Measurements from ENCODE around the gene PLXNA4. TPM values are rescaled to one million over a fixed set of nuclear protein-coding genes. Genes with fewer than 3 reads are reported as not detected.

PLXNA4 gene
- total and polyA plus RNA-seq, 4 donors: 0.04 to 1.1 (median 0.41) TPM

DNA sequence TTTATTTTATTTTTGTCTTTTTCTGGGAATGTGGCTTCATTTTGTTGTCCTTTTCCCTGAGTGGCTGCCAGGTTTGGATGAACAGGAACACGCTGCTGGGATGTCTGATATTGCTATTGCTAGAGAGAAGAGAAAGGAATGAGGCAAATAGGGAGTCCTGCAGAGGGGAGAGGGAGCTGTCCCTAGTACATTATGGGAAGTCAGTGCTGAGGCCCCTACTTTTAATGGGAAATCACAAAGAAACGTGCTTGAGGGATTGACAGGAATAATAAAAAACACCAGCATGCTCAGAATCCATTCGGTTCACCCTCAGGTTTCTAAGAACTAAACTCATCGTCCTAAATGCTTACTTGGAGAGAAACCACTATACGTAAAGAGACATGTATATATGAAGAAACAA, 306.6 kb downstream of the PLXNA4 start:
- Histone ChIP-seq H3K4me3 (ENCODE audit: low read depth in 1 of 3, low read length in 3 of 3) (no peak overlapping the region), H3K27me3 (ENCODE audit: control insufficient read depth in 4 of 4, insufficient read depth in 4 of 4, low read length in 3 of 4) (no peaks in the 10 kb centered on the region), H3K36me3 (ENCODE audit: control insufficient read depth in 4 of 4, insufficient read depth in 3 of 4, low read depth in 1 of 4, low read length in 3 of 4) (no peaks in the 10 kb centered on the region), H3K9ac (ENCODE audit: low read depth in 1 of 2, low read length in 2 of 2) (no peak overlapping the region), H3K27ac (ENCODE audit: low read depth in 1 of 2, low read length in 2 of 2) (no peak overlapping the region), H3K4me1 (ENCODE audit: control insufficient read depth in 4 of 4, insufficient read depth in 4 of 4, low read length in 3 of 4) (no peaks in the 10 kb centered on the region), H3K9me3 (ENCODE audit: control insufficient read depth in 4 of 4, low read length in 3 of 4) (peaks cover 0 to 1% (median 0%) of the 10 kb centered on the region in 4 donors)
- no peak for TF ChIP-seq NR2F2 (IDR thresholded peaks at IDR 0.05)
- no peak for TF ChIP-seq FOXA2 (IDR thresholded peaks at IDR 0.05)
- TF ChIP-seq YY1 (IDR thresholded peaks at IDR 0.05): no peak
- no peak for TF ChIP-seq EGR1 (IDR thresholded peaks at IDR 0.05; ENCODE audit: low read depth in 2 of 2)
- TF ChIP-seq TAF1 (conservative IDR thresholded peaks at IDR 0.05): no peak
- no peak for TF ChIP-seq HNF4G (IDR thresholded peaks at IDR 0.05)
- TF ChIP-seq, protein P1, sequence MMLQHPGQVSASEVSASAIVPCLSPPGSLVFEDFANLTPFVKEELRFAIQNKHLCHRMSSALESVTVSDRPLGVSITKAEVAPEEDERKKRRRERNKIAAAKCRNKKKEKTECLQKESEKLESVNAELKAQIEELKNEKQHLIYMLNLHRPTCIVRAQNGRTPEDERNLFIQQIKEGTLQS (IDR thresholded peaks at IDR 0.05): no peak
- no peak for TF ChIP-seq JUND (IDR thresholded peaks at IDR 0.05)
- TF ChIP-seq, protein P2, sequence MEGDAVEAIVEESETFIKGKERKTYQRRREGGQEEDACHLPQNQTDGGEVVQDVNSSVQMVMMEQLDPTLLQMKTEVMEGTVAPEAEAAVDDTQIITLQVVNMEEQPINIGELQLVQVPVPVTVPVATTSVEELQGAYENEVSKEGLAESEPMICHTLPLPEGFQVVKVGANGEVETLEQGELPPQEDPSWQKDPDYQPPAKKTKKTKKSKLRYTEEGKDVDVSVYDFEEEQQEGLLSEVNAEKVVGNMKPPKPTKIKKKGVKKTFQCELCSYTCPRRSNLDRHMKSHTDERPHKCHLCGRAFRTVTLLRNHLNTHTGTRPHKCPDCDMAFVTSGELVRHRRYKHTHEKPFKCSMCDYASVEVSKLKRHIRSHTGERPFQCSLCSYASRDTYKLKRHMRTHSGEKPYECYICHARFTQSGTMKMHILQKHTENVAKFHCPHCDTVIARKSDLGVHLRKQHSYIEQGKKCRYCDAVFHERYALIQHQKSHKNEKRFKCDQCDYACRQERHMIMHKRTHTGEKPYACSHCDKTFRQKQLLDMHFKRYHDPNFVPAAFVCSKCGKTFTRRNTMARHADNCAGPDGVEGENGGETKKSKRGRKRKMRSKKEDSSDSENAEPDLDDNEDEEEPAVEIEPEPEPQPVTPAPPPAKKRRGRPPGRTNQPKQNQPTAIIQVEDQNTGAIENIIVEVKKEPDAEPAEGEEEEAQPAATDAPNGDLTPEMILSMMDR (IDR thresholded peaks at IDR 0.05; ENCODE audit: low read depth, low read length, missing input control): no peak
- TF ChIP-seq, protein P3, sequence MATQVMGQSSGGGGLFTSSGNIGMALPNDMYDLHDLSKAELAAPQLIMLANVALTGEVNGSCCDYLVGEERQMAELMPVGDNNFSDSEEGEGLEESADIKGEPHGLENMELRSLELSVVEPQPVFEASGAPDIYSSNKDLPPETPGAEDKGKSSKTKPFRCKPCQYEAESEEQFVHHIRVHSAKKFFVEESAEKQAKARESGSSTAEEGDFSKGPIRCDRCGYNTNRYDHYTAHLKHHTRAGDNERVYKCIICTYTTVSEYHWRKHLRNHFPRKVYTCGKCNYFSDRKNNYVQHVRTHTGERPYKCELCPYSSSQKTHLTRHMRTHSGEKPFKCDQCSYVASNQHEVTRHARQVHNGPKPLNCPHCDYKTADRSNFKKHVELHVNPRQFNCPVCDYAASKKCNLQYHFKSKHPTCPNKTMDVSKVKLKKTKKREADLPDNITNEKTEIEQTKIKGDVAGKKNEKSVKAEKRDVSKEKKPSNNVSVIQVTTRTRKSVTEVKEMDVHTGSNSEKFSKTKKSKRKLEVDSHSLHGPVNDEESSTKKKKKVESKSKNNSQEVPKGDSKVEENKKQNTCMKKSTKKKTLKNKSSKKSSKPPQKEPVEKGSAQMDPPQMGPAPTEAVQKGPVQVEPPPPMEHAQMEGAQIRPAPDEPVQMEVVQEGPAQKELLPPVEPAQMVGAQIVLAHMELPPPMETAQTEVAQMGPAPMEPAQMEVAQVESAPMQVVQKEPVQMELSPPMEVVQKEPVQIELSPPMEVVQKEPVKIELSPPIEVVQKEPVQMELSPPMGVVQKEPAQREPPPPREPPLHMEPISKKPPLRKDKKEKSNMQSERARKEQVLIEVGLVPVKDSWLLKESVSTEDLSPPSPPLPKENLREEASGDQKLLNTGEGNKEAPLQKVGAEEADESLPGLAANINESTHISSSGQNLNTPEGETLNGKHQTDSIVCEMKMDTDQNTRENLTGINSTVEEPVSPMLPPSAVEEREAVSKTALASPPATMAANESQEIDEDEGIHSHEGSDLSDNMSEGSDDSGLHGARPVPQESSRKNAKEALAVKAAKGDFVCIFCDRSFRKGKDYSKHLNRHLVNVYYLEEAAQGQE (IDR thresholded peaks at IDR 0.05): no peak
- no peak for TF ChIP-seq RAD21 (IDR thresholded peaks at IDR 0.05)
- no peak for TF ChIP-seq RXRA (IDR thresholded peaks at IDR 0.05)
- TF ChIP-seq, protein P4, sequence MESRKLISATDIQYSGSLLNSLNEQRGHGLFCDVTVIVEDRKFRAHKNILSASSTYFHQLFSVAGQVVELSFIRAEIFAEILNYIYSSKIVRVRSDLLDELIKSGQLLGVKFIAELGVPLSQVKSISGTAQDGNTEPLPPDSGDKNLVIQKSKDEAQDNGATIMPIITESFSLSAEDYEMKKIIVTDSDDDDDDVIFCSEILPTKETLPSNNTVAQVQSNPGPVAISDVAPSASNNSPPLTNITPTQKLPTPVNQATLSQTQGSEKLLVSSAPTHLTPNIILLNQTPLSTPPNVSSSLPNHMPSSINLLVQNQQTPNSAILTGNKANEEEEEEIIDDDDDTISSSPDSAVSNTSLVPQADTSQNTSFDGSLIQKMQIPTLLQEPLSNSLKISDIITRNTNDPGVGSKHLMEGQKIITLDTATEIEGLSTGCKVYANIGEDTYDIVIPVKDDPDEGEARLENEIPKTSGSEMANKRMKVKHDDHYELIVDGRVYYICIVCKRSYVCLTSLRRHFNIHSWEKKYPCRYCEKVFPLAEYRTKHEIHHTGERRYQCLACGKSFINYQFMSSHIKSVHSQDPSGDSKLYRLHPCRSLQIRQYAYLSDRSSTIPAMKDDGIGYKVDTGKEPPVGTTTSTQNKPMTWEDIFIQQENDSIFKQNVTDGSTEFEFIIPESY (IDR thresholded peaks at IDR 0.05): no peak
- no peak for TF ChIP-seq SP1 (IDR thresholded peaks at IDR 0.05)
- TF ChIP-seq GABPA (IDR thresholded peaks at IDR 0.05 in 1 of 2, conservative IDR thresholded peaks at IDR 0.05 in 1 of 2): no peak
- TF ChIP-seq HNF4A (conservative IDR thresholded peaks at IDR 0.05): no peak
- no peak for TF ChIP-seq FOXA1 (IDR thresholded peaks at IDR 0.05)
- TF ChIP-seq, protein P5, sequence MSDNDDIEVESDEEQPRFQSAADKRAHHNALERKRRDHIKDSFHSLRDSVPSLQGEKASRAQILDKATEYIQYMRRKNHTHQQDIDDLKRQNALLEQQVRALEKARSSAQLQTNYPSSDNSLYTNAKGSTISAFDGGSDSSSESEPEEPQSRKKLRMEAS (IDR thresholded peaks at IDR 0.05): no peak
- 53% methylated on average over 5 of the region's 5 CpGs for WGBS
- no peak for DNase-seq (ENCODE audit: low spot score)
